HG03025 (cell line): ENCODE measurements around the gene ACOXL.
A peak's percentile ranks its signal among the peaks of the same experiment; 100 is the strongest.

Experiments
- ATAC-seq: cut with Tn5 transposase; IDR thresholded peaks from one replicate; pipeline ENCODE4 v1.9.1; 2021; ENCODE audit warnings: mild to moderate bottlenecking, moderate library complexity; ENCODE audit not compliant: unreplicated experiment, low FRiP score

Gene ACOXL

GRCh38 chr2:111119822-111120252 lies 387.5 kb downstream of the ACOXL start:
- peak; percentile 11 for ATAC-seq

GRCh38 chr2:111120253-111121027 lies 388.1 kb downstream of the ACOXL start, which contains the start of gene BCL2L11:
TSS of gene BCL2L11 (plus strand) at chr2:111120914. CDS start at chr2:111123746, 2,832 bp downstream.
- ATAC-seq = peak; percentile 54

- no peak for ATAC-seq
These were observed 388.9 kb downstream of the ACOXL start for GRCh38 chr2:111121028-111121827.

- ATAC-seq = peak; percentile 41
These were observed 389.7 kb downstream of the ACOXL start for GRCh38 chr2:111121828-111122630.

DNA sequence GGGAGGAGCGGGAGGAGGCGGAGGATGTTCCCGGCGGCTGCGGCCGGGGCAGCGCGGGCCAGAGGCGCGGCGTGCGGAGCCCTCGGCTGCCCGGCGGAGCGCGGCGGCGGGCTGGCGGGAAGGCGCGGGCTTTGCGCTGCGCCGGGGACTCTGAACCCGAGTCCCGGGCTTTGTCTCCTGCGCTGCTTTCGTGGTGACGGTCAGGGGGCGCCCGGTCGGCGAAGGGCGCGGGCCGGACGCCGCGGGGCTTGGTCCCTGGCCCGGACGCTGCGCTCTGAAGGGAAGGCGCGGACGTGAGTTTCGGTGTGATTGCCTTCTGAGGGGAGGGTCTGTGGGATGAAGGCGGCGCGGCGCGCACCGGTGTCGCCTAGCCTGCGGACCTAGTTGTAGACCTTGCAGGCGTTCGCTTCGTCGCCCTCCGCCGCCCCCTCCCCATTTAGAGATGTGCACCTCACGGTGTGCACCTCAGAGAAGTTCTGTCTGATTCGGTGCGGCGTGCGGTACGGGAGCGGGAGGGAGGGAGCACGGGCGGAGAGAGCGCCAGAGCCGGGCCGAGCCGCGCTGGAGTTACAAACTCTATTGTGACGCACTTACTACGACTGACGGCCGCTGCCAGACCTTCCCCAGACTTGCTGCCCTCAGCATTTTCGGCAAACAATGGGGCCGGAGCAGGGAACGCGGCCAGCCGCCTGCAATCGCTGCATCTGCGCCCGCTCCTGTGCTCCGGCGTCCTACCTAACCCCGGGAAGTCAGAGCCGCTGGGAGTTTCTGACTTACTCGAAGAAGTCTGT lies 390.5 kb downstream of the ACOXL start:
- ATAC-seq = no peak

GRCh38 chr2:111123751-111124150 lies 391.4 kb downstream of the ACOXL start:
- ATAC-seq = no peak

DNA sequence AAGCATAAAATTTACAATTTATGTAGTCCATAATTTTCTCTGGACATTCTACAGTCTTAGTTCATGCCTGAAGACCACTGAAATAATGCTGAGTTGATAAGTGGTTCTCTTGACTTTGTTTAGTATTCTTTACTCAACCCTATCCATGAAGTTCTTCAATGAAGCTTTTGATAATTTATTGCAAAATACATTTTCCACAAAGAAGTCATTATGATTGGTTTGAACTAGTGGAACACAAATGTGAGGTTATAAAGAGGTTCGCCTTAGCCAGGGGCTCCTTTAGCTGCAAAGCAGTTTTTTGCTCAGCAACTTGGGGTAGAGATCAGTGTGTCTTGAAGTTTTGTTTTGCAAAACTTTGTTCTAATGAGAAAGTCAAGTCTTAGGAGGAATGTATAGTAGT lies 394.2 kb downstream of the ACOXL start:
- no peak for ATAC-seq

DNA sequence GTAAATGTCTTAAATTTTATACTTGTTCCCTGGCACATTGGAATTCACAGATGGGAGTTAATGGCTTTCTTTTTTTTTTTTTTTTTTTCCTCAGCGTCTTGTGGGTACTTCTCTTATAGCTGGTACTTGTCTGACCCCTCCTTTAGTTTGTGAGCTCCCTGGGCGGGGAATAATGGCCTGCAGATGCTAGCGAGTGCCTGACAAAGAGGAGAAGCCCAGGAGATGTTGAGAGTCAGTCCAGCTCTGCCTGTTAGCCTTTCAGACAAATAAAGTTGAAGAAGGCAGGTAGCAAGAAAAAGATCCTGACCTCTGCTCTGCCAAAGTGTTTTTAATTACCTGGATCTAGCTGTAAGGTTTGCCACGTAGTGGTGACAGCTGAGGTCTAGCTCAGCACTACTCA lies 395.0 kb downstream of the ACOXL start:
- no peak for ATAC-seq

GRCh38 chr2:111128096-111128495 lies 395.7 kb downstream of the ACOXL start:
- no peak for ATAC-seq

- ATAC-seq = no peak
These were observed 401.2 kb downstream of the ACOXL start for GRCh38 chr2:111133603-111134002.

GRCh38 chr2:111134055-111134454 lies 401.7 kb downstream of the ACOXL start:
- ATAC-seq = no peak

DNA sequence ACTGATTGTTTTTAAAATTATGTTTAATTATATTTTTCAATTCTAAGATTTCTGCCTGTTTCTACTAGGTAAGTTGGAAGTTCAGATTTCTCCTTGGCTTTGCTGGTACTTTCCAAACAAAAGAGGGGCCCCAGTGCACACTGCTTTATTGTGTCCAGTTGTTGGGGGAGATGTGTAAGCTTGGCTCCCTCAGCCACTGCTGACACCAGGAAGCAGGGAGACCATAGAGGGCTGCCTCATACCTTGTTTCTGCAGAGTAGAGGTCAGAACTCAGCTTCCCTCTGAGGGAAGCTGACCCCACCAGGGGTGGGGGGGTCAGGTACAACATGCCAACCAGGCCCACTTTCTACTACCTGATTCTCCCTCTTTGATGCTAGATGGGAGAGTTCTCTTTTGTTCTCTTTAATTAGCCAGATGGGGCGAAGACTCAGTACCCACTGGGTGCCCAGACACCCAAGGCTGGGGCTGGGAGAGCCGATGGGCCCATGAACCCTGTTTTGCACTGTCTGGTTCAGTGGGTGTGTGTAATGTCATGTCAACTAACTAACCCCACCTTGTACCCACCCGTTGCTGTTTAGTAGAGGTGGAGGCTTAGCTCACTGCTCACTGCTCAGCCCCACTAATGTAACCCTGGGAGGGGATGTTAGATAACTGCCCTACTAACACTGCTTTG lies 403.0 kb downstream of the ACOXL start:
- ATAC-seq = no peak

GRCh38 chr2:111135910-111136297 lies 403.5 kb downstream of the ACOXL start:
- ATAC-seq = no peak

- no peak for ATAC-seq
These were observed 406.5 kb downstream of the ACOXL start for GRCh38 chr2:111138839-111139238.

DNA sequence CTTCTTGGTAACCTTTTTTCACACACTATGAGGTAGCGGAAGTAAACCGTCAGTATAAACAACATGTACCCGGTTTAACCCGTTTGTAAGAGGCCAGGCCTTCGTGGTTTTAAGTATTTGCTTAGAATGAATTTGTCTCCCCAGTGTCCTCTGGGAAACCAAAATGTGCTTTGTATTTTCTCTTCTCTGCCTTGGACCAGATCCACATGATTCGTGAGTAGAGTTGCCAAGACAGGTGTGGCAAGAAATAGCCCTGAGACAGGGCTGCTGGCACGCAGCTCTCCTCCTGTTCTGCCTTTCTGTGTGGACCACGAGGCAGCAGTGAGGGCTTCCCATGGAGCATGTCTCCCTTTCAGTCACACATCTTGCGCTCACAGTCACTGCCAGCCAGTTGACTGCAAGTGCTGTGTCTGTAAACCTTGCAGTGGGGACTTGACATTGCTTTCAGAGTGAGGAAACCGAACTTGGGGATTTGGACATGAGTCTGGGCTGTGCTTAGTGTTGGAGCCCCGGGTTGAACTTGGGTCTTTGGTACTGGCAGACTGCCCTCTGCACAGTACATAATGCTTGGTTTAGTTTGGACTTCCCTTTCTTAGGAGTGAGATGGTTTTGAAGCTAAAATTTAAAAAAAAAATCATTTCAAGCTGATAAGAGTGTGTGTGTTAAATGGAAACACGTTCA lies 407.4 kb downstream of the ACOXL start:
- no peak for ATAC-seq

GRCh38 chr2:111140815-111141214 lies 408.4 kb downstream of the ACOXL start:
- ATAC-seq = no peak

GRCh38 chr2:111142101-111142500 lies 409.7 kb downstream of the ACOXL start:
- ATAC-seq = no peak

GRCh38 chr2:111143107-111143842 lies 410.9 kb downstream of the ACOXL start:
- ATAC-seq = no peak
